Trophoblast cell (in vitro differentiated cells and primary cell): ENCODE results near the gene LHX2.

Source experiments
- DNase-seq, 2 donors: peaks; one replicate each; pipeline ENCODE4 v3.0.0-alpha.2; 2016
- H2AFZ ChIP-seq: 2 replicates; pipeline ENCODE4 v1.6.1; 2013; ENCODE audit warnings: low read length, moderate library complexity, mild to moderate bottlenecking; ENCODE audit not compliant: insufficient read depth, poor library complexity
- H2AK5ac ChIP-seq: 2 replicates; pipeline ENCODE4 v1.6.1; 2013; ENCODE audit warnings: mild to moderate bottlenecking, low read length
- H2BK120ac ChIP-seq: 2 replicates; pipeline ENCODE4 v1.6.1; 2013; ENCODE audit warnings: low read length, mild to moderate bottlenecking, moderate library complexity; ENCODE audit not compliant: insufficient read depth, poor library complexity
- H2BK12ac ChIP-seq: 2 replicates; pipeline ENCODE4 v1.6.1; 2013; ENCODE audit warnings: mild to moderate bottlenecking, low read length, moderate library complexity
- H2BK5ac ChIP-seq: 2 replicates; pipeline ENCODE4 v1.6.1; 2013; ENCODE audit warnings: low read length, low read depth, moderate library complexity, mild to moderate bottlenecking; ENCODE audit not compliant: poor library complexity
- H3K14ac ChIP-seq: 2 replicates; pipeline ENCODE4 v1.6.1; 2013; ENCODE audit warnings: mild to moderate bottlenecking, low read length
- H3K18ac ChIP-seq: 2 replicates; pipeline ENCODE4 v1.6.1; 2013; ENCODE audit warnings: mild to moderate bottlenecking, low read length
- H3K23ac ChIP-seq: 2 replicates; pipeline ENCODE4 v1.6.1; 2013; ENCODE audit warnings: low read length
- H3K27ac ChIP-seq: 2 replicates; pipeline ENCODE4 v1.5.1; 2013; ENCODE audit warnings: low read depth, mild to moderate bottlenecking, inconsistent platforms, low read length, moderate library complexity
- H3K27me3 ChIP-seq: 2 replicates; pipeline ENCODE4 v1.6.1; 2013; ENCODE audit warnings: inconsistent platforms, mild to moderate bottlenecking, low read length, moderate library complexity; ENCODE audit not compliant: insufficient read depth
- H3K36me3 ChIP-seq, 2 experiments: 1 replicate in 1 of 2; 2 replicates in 1 of 2; pipeline ENCODE4 v1.6.1; 2013; ENCODE audit warnings: low read length in 2 of 2, mild to moderate bottlenecking in 2 of 2, moderate library complexity in 1 of 2; ENCODE audit not compliant: insufficient read depth in 2 of 2, control insufficient read depth in 1 of 2
- H3K4ac ChIP-seq: 2 replicates; pipeline ENCODE4 v1.6.1; 2013; ENCODE audit warnings: low read depth, mild to moderate bottlenecking, low read length, moderate library complexity
- H3K4me1 ChIP-seq, 2 experiments: 1 replicate in 1 of 2; 2 replicates in 1 of 2; pipeline ENCODE4 v1.6.1; 2013; ENCODE audit warnings: low read length in 2 of 2, mild to moderate bottlenecking in 2 of 2, moderate library complexity in 1 of 2; ENCODE audit not compliant: insufficient read depth in 2 of 2, control insufficient read depth in 1 of 2
- H3K4me2 ChIP-seq: 2 replicates; pipeline ENCODE4 v1.6.1; 2013; ENCODE audit warnings: inconsistent platforms, mild to moderate bottlenecking, low read length, moderate library complexity
- H3K4me3 ChIP-seq: 2 replicates; pipeline ENCODE4 v1.5.1; 2013; ENCODE audit warnings: mild to moderate bottlenecking, low read depth, low read length, inconsistent platforms
- H3K79me1 ChIP-seq: one replicate; pipeline ENCODE4 v1.6.1; 2013; ENCODE audit warnings: low read length
- H3K79me2 ChIP-seq: 2 replicates; pipeline ENCODE4 v1.6.1; 2013; ENCODE audit warnings: low read length, mild to moderate bottlenecking; ENCODE audit not compliant: control insufficient read depth, insufficient read depth, poor library complexity
- H3K9ac ChIP-seq: 2 replicates; pipeline ENCODE4 v1.6.1; 2013; ENCODE audit warnings: mild to moderate bottlenecking, low read length
- H3K9me3 ChIP-seq: 2 replicates; pipeline ENCODE4 v1.6.1; 2013; ENCODE audit warnings: low read depth, mild to moderate bottlenecking, control low read depth, inconsistent platforms, low read length; ENCODE audit not compliant: insufficient read depth
- H4K12ac ChIP-seq: 2 replicates; pipeline ENCODE4 v1.6.1; 2013; ENCODE audit warnings: low read depth, mild to moderate bottlenecking, low read length, moderate library complexity
- H4K8ac ChIP-seq: 2 replicates; pipeline ENCODE4 v1.6.1; 2013; ENCODE audit warnings: low read depth, mild to moderate bottlenecking, low read length, moderate library complexity
- H4K91ac ChIP-seq: one replicate; pipeline ENCODE4 v1.6.1; 2013; ENCODE audit warnings: low read depth, mild to moderate bottlenecking, low read length, moderate library complexity
- WGBS: extraction: QIAGEN DNeasy Blood & Tissue Kit; methylation state at CpG from one replicate; pipeline ENCODE4 v1.1.7; 2013; ENCODE audit warnings: missing lambda C conversion rate; ENCODE audit not compliant: insufficient read length, insufficient coverage; ENCODE audit errors: extremely low coverage; 5-methylcytosine and 5-hydroxymethylcytosine counted together

LHX2 gene

GRCh38 chr9:124036578-124036977 lies 25.0 kb downstream of the LHX2 start:
- Histone ChIP-seq H3K14ac (no peak overlapping the region), H2BK12ac (no peak overlapping the region), H3K4me2 (no peak overlapping the region), H3K36me3 (no peaks in the 10 kb centered on the region), H3K79me1 (no peaks in the 10 kb centered on the region), H3K18ac (no peak overlapping the region), H2AFZ (no peak overlapping the region), H3K4ac (no peak overlapping the region), H3K9ac (no peak overlapping the region), H4K8ac (no peak overlapping the region), H4K91ac (no peak overlapping the region), H2BK120ac (no peak overlapping the region), H3K27ac (no peak overlapping the region), H3K4me1 (peaks cover 3% of the 10 kb centered on the region in 2 experiments), H2BK5ac (no peak overlapping the region), H2AK5ac (no peak overlapping the region), H3K23ac (no peak overlapping the region), H3K9me3 (no peaks in the 10 kb centered on the region), H3K79me2 (no peaks in the 10 kb centered on the region), H4K12ac (no peak overlapping the region), H3K4me3 (no peak overlapping the region), H3K27me3 (peaks cover 8% of the 10 kb centered on the region)
- DNase-seq, result no peak
- no CpG with 5 or more reads among the region's 1 CpG for WGBS

- Histone ChIP-seq H2AFZ (no peak overlapping the region), H3K23ac (no peak overlapping the region), H3K79me2 (no peaks in the 10 kb centered on the region), H2BK120ac (no peak overlapping the region), H3K4me2 (no peak overlapping the region), H3K27me3 (peaks cover 8% of the 10 kb centered on the region), H3K18ac (no peak overlapping the region), H3K27ac (no peak overlapping the region), H3K4me1 (peaks cover 3% of the 10 kb centered on the region in 2 experiments), H4K8ac (no peak overlapping the region), H4K12ac (no peak overlapping the region), H3K4me3 (no peak overlapping the region), H3K9ac (no peak overlapping the region), H2BK5ac (no peak overlapping the region), H3K14ac (no peak overlapping the region), H3K4ac (no peak overlapping the region), H3K36me3 (no peaks in the 10 kb centered on the region), H3K9me3 (no peaks in the 10 kb centered on the region), H3K79me1 (no peaks in the 10 kb centered on the region), H2BK12ac (no peak overlapping the region), H2AK5ac (no peak overlapping the region), H4K91ac (no peak overlapping the region)
- peak; percentile 69 to 75 for DNase-seq
- no CpG with 5 or more reads among the region's 6 CpGs for WGBS
These were observed 26.2 kb downstream of the LHX2 start for GRCh38 chr9:124037790-124038189.

- no peak overlapping the region for H3K27ac ChIP-seq
- no peak overlapping the region for H3K18ac ChIP-seq
- no peaks in the 10 kb centered on the region for H3K79me1 ChIP-seq
- H4K8ac ChIP-seq, result no peak overlapping the region
- no peak overlapping the region for H2AFZ ChIP-seq
- no peak overlapping the region for H4K91ac ChIP-seq
- no peaks in the 10 kb centered on the region for H3K9me3 ChIP-seq
- H3K4ac ChIP-seq, result no peak overlapping the region
- H3K36me3 ChIP-seq, result no peaks in the 10 kb centered on the region
- peaks cover 6% of the 10 kb centered on the region for H3K27me3 ChIP-seq
- H4K12ac ChIP-seq, result no peak overlapping the region
- no peak overlapping the region for H3K4me2 ChIP-seq
- H3K14ac ChIP-seq, result no peak overlapping the region
- no peak overlapping the region for H3K23ac ChIP-seq
- H3K4me1 ChIP-seq, result peaks cover 3% of the 10 kb centered on the region in 2 experiments
- H2AK5ac ChIP-seq, result no peak overlapping the region
- DNase-seq, result peak in 1 of 2 donors; percentile 33
- H3K4me3 ChIP-seq, result no peak overlapping the region
- no peak overlapping the region for H2BK120ac ChIP-seq
- H2BK12ac ChIP-seq, result no peak overlapping the region
- H3K9ac ChIP-seq, result no peak overlapping the region
- H3K79me2 ChIP-seq, result no peaks in the 10 kb centered on the region
- no peak overlapping the region for H2BK5ac ChIP-seq
- WGBS, result no CpG with 5 or more reads among the region's 6 CpGs
These were observed 26.7 kb downstream of the LHX2 start for GRCh38 chr9:124038239-124038638.

DNA sequence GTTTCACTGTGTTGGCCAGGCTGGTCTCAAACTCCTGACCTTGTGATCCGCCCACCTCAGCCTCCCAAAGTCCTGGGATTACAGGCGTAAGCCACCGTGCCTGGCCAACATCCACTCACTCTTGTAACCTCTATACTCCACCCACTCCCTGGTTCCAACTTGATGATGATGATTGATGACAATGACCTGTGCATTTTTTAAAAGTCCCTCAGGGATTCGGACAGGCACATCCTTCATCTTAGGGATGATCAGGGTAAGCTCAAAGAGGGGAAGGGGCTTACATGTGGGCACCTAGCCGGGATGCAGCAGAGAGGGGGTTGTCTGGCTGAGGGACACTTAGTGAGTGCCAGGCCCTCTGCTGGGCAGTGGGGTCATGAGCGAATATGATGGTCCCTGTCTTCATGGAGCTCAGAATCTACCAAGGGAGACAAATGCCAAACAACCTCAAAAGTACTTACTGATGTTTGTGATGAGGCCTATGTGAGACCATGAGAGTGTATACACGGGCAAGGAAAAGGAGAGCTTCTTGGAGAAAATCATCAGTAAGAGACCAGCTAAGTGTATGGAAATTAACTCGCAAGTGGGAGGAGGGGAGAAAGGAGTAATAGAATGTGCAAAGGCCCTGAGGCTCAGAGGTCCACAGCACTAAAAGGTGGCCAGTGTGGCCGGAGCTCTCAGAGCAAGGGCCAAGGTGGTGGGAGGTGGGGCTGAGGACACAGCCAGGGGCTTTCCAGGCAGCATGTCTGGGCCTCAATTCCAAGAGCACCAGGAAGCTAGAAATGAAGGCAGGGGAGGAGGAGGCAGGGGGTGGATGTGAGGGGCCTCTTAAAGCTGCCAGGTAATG lies 27.4 kb downstream of the LHX2 start:
- H3K79me2 ChIP-seq, result no peaks in the 10 kb centered on the region
- H2BK12ac ChIP-seq, result no peak overlapping the region
- peaks cover 3% of the 10 kb centered on the region in 2 experiments for H3K4me1 ChIP-seq
- no peaks in the 10 kb centered on the region for H3K9me3 ChIP-seq
- no peak overlapping the region for H3K4ac ChIP-seq
- H3K18ac ChIP-seq, result no peak overlapping the region
- H2BK5ac ChIP-seq, result no peak overlapping the region
- H3K36me3 ChIP-seq, result no peaks in the 10 kb centered on the region
- no CpG with 5 or more reads among the region's 9 CpGs for WGBS
- H4K8ac ChIP-seq, result no peak overlapping the region
- H3K27ac ChIP-seq, result no peak overlapping the region
- no peak overlapping the region for H3K4me3 ChIP-seq
- no peak overlapping the region for H3K4me2 ChIP-seq
- DNase-seq, result no peak
- no peak overlapping the region for H2BK120ac ChIP-seq
- no peak overlapping the region for H3K23ac ChIP-seq
- H2AK5ac ChIP-seq, result no peak overlapping the region
- H3K9ac ChIP-seq, result no peak overlapping the region
- H3K14ac ChIP-seq, result no peak overlapping the region
- peaks cover 2% of the 10 kb centered on the region for H3K27me3 ChIP-seq
- H2AFZ ChIP-seq, result no peak overlapping the region
- H4K12ac ChIP-seq, result no peak overlapping the region
- no peaks in the 10 kb centered on the region for H3K79me1 ChIP-seq
- no peak overlapping the region for H4K91ac ChIP-seq
